ENCODE results near the gene CHRNA9.

The CHRNA9 gene

DNA sequence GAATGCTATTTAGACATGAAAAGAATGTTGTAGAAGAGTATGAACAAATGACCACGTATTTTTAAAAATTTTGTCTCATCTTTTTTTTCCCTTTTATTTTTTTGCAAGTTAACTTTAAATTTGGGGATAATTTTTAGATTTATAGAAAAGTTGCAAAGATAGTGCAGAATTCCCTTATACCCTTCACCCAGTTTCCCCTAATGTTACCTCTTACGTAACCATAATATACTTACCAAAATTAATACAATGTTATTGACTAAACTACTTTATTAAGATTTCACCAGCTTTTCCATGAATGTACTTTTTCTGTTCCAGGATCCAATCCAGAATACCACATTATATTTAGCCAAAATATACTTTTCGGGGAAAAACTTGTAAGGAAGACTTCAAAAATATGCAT lies 12.3 kb downstream of the CHRNA9 start:
- no peak for DNase-seq

GRCh38 chr4:40348000-40348399 lies 12.9 kb downstream of the CHRNA9 start:
- DNase-seq, result no peak

GRCh38 chr4:40349561-40350198 lies 14.5 kb downstream of the CHRNA9 start:
- DNase-seq, result no peak

- no peak for DNase-seq
These were observed 15.6 kb downstream of the CHRNA9 start for GRCh38 chr4:40350627-40351227.

DNA sequence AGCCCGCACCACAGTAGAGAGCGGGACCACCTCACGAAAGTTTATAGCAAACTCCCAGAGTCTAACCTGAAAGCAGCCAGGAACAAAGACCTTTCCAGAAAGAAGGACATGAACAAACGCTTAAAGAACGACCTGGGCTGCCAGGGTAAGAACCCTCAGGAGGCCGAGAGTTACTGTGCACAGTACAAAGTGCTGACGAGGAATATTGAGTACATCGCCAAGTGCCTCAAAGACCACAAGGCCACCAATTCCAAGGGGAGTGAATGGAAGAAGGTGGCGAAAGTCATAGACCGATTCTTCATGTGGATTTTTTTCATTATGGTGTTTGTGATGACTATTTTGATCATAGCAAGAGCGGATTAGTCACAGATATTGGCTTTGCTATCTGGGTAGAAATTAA lies 19.0 kb downstream of the CHRNA9 start:
- DNase-seq, result no peak

GRCh38 chr4:40355131-40355530 lies 20.0 kb downstream of the CHRNA9 start:
- no peak for DNase-seq

- DNase-seq, result no peak
These were observed 22.6 kb downstream of the CHRNA9 start for GRCh38 chr4:40357738-40358137.

DNA sequence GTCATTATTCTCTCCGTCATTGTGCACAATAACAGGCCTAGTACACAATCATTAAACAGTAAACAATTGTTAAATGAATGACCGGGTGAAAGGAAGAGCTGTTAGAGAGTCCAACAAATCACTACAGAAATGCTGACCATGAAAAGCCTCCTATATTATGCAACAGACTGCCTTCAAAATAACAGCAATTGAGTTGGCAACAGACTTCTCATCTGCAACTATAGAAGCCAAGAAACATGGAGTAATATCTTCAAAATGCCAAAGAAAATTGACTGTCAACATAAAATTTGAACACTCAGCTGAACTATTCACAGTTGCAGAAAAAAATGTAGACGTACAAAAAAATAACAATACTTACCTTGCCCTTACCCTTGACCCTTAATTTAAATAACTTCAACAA lies 26.2 kb downstream of the CHRNA9 start:
- DNase-seq, result no peak

- DNase-seq, result no peak
These were observed 28.3 kb downstream of the CHRNA9 start for GRCh38 chr4:40363382-40363920.

- DNase-seq, result no peak
These were observed 28.8 kb downstream of the CHRNA9 start for GRCh38 chr4:40363945-40364344.

- DNase-seq, result no peak
These were observed 30.6 kb downstream of the CHRNA9 start for GRCh38 chr4:40365766-40366165.

DNA sequence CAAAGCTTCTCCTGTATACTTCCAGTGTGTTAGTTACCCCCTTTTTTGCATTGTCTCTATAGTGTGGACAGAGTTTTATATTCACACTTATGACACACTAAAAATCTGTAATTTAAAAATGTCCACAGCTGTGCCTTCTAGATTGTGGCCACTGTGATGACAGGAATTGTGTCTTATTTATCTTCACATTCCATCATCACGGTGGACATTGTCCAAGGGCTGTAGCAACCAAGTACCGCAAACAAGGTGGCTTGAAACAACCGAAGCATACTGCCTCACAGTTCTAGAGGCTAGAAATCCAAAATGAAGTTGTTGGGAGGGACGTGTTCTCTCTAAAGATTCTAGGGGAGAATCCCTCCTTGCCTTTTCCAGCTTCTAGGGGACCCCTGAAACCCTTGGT lies 32.3 kb downstream of the CHRNA9 start:
- no peak for DNase-seq

DNA sequence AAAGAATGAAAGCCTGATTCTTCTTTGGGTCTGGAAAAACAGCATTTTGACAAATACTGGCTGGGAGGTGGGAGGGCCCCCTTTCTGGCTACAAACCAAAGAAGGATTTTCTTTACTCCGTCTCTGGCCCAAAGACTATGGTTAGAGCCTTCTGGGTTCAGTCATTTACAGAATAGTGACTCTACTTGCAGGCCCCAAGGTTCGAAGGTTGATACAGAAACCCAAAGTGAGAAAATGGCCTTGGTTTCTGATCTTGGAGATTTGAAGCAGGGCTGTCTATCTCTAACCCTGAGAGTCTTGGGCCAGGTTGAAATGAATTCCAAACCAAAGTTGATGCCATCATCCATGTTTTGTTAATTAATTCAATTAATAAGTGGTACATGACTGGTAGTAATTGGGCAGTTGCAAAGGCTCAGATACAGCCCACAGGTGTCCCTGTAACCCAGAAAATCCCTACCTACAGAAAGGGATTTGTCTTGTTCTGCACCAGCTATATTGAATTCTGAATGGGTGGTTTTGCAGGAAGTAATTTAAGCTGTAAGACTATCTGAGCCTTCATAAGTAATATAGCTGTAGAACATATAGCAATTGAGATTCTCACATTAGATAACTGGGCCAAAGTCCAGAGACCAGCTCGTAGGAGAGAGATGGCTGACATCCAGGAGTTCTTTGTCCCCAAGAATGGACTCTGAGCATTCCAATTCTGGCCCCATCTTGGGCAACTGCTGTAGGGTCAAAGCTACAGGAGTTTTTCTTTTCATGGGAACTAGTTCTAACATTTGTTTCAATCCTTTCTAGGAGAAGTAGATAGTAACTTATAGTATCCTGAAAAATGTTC lies 34.5 kb downstream of the CHRNA9 start:
- DNase-seq, result no peak

- no peak for DNase-seq
These were observed 37.5 kb downstream of the CHRNA9 start for GRCh38 chr4:40372651-40373050.

DNA sequence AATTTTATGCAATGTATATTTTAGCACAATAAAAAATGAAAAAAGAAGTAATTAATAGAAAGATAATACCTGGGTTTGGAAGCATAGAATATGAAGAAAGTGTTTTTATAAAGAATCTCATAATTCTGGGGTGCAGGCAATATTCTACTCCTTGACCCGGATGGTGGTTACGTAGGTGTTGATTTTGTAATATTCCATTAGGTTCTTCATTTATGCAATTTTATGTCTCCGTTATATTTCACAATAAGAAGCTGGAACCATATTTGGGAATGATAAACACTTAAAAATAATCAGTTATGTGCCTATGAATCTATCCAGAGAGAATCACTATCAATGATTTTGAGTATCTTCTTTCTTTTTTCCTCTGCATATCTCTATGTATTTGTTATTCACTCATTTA lies 38.5 kb downstream of the CHRNA9 start:
- no peak for DNase-seq

DNA sequence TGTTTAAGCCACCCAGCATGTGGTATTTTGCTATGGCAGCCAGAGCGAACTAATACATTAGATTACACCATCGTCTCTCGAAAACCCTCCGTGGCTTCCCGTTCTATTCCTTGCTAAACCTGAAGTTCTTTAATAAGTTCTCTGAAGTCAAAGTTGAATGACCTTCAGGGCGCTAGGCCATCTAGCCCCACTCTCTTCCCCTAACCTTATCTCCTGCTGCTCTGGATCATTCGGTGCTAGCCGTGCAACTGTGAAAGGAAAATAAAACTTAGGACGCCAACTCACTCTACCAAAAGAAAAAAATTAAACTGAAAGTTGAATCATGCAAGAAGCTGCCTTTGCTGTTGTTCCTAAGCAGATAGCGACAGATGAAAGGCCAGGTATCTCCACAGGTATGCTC lies 40.0 kb downstream of the CHRNA9 start:
- no peak for DNase-seq

GRCh38 chr4:40375620-40376019 lies 40.5 kb downstream of the CHRNA9 start:
- no peak for DNase-seq

- no peak for DNase-seq
These were observed 42.6 kb downstream of the CHRNA9 start for GRCh38 chr4:40377512-40378365.

DNA sequence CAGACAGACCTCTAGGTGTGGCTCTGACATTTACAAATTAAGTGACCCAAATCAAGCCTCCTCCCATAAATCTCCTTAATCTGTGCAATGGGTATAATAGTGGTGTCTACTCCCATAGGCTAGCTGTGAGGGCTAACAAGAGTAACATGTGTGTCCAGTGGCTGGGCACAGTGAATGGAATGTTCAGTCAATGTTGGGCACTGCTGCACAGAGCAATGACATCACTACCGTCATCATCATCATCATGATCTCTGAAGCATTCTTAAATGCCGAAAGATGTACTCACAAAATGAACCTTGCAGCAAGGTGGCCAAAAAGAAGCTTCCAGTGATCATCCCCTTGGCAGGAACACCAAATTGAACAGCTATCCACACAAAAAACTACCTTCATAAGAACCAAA lies 43.5 kb downstream of the CHRNA9 start:
- DNase-seq, result no peak

GRCh38 chr4:40379248-40379647 lies 44.1 kb downstream of the CHRNA9 start:
- no peak for DNase-seq

- DNase-seq, result no peak
These were observed 45.5 kb downstream of the CHRNA9 start for GRCh38 chr4:40380647-40381046.

- no peak for DNase-seq
These were observed 53.1 kb downstream of the CHRNA9 start for GRCh38 chr4:40388239-40388638.

GRCh38 chr4:40389986-40390385 lies 54.9 kb downstream of the CHRNA9 start:
- DNase-seq, result no peak
